ENCODE data around the gene SPIN2B.

DNA sequence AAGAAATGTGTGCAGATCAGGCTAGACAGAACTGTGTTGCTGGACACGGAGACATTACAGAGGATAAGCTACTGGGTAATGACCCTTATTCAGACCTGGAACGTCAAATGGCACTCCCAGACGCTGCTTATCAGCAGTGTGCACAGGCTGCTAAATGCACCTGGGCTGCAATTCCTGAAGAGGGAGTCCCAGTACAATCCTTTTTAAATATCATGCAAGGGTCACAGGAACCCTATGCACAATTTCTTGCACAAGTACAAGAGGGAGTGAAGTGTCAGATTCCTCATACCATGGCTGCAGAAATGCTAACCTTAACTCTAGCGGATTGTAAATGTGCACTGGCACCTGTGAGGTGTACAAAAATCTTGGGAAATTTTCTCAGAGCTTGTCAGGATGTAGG is 16.9 kb downstream of the SPIN2B start:
- TF ChIP-seq, protein P1, sequence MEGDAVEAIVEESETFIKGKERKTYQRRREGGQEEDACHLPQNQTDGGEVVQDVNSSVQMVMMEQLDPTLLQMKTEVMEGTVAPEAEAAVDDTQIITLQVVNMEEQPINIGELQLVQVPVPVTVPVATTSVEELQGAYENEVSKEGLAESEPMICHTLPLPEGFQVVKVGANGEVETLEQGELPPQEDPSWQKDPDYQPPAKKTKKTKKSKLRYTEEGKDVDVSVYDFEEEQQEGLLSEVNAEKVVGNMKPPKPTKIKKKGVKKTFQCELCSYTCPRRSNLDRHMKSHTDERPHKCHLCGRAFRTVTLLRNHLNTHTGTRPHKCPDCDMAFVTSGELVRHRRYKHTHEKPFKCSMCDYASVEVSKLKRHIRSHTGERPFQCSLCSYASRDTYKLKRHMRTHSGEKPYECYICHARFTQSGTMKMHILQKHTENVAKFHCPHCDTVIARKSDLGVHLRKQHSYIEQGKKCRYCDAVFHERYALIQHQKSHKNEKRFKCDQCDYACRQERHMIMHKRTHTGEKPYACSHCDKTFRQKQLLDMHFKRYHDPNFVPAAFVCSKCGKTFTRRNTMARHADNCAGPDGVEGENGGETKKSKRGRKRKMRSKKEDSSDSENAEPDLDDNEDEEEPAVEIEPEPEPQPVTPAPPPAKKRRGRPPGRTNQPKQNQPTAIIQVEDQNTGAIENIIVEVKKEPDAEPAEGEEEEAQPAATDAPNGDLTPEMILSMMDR (IDR thresholded peaks at IDR 0.05): peak; percentile 11
- no peak for TF ChIP-seq EZH2 (IDR thresholded peaks at IDR 0.05)
